Activated naive CD4-positive, alpha-beta T cell treated with anti-CD3 and anti-CD28 coated beads, Interleukin-2, amount 10 ng/mL, durations not matched to agents 7 days and 5 days (primary cell): Measurements from ENCODE around the gene TMCC2.

Experiments used
- CTCF ChIA-PET: fragments of 350-600 bp; sonication (Branson Sonifier 250); formaldehyde crosslinking; loops from one replicate; lab custom pipeline; 2021; ENCODE audit warnings: antibody characterized with exemption; lab: Charles Lee
- DNase-seq: peaks from one replicate; pipeline ENCODE4 v3.0.0-alpha.2; 2020
- H3K27ac Mint-ChIP-seq: one replicate; pipeline ENCODE4 v1.8.0; 2021; ENCODE audit warnings: mild to moderate bottlenecking, moderate library complexity, mixed read lengths
- H3K27me3 Mint-ChIP-seq: one replicate; pipeline ENCODE4 v1.8.0; 2021; ENCODE audit warnings: mild to moderate bottlenecking, mixed read lengths
- H3K36me3 Mint-ChIP-seq: one replicate; pipeline ENCODE4 v1.8.0; 2021; ENCODE audit warnings: mixed read lengths
- H3K4me1 Mint-ChIP-seq: one replicate; pipeline ENCODE4 v1.8.0; 2021; ENCODE audit warnings: mixed read lengths
- H3K4me3 Mint-ChIP-seq: one replicate; pipeline ENCODE4 v1.8.0; 2021; ENCODE audit warnings: mild to moderate bottlenecking, moderate library complexity, mixed read lengths
- H3K9me3 Mint-ChIP-seq: one replicate; pipeline ENCODE4 v1.8.0; 2021; ENCODE audit warnings: mixed read lengths

The TMCC2 gene

DNA sequence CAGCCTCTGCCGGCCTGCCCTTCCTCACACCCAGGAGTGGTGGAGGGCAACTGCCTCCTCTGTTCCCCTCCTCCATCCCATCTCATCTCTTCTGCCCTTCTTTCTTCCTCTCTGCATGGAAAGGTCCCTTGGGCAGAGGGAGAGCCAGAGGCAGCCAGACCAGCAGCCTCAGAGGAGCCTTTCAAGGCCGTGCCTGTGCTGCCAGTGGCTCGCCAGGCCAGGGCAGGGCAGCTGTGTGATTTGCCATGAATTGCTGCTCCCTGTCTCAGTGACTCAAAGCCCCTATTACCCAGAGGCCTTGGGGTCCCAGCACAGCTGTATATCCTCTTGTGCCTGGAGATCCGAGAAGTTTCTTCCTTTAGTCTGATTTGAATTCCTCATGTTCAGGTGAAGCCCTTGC is 21.9 kb downstream of the TMCC2 start:
- no peak for DNase-seq
- H3K4me1 Mint-ChIP-seq = peaks cover 16% of the 10 kb centered on the region
- H3K4me3 Mint-ChIP-seq = no peak overlapping the region
- peaks cover 6% of the 10 kb centered on the region for H3K27me3 Mint-ChIP-seq
- H3K9me3 Mint-ChIP-seq = no peaks in the 10 kb centered on the region
- CTCF ChIA-PET = interaction anchor here (1.4 to 9.4 kb wide), 3 partner anchors 8 to 260 kb away, joined by 3 to 224 read pairs (median 6); partner anchors contain the start of gene TMCC2
- H3K36me3 Mint-ChIP-seq = no peaks in the 10 kb centered on the region
- no peak overlapping the region for H3K27ac Mint-ChIP-seq

DNA sequence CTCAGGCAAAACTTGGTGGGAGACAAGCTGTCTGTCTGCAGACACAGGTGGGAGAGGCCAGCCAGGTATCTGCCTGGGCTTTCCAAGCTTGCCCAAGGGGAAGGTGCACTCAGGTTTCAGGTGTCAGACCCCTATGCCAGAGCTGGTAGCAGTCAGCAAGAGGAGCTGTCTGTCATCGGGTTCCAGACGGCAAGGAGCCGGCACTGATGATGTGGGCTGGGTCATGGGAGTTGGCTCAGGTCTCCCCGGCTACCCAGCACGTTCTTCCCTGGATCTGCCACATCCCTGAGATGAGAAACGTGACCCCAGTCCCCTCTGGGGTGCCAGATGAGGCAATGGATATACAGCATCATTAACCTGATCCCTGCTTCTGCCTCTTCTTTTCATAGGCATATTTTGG is 23.0 kb downstream of the TMCC2 start:
- no peaks in the 10 kb centered on the region for H3K9me3 Mint-ChIP-seq
- no peak for DNase-seq
- no peak overlapping the region for H3K4me3 Mint-ChIP-seq
- H3K4me1 Mint-ChIP-seq = peaks cover 16% of the 10 kb centered on the region
- peaks cover 6% of the 10 kb centered on the region for H3K27me3 Mint-ChIP-seq
- no peaks in the 10 kb centered on the region for H3K36me3 Mint-ChIP-seq
- CTCF ChIA-PET = interaction anchor here (1.2 to 9.4 kb wide), 4 partner anchors 20 to 261 kb away, joined by 3 to 224 read pairs (median 5); partner anchors contain the start of gene TMCC2
- no peak overlapping the region for H3K27ac Mint-ChIP-seq

DNA sequence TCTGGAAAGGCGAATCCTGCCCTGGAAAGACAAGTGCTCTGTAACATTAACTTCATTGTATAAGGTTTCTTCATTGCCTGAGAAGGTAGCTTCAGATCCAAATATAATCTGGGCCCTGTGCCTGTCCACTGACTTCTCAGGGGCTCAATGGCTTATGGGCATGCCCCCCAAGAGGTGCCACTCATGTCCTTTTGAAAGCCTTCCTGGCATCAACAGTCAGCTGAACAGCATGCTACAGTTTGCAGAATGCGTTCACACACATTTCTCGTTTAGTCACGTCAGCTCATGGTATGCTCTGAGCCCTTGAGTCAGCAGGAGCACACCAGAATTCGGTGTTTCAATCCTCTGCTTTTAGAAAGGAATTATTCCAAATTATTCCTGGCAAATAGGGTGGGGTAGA is 23.8 kb downstream of the TMCC2 start:
- no peaks in the 10 kb centered on the region for H3K9me3 Mint-ChIP-seq
- H3K27me3 Mint-ChIP-seq = peaks cover 10% of the 10 kb centered on the region
- no peak overlapping the region for H3K27ac Mint-ChIP-seq
- CTCF ChIA-PET = interaction anchor here (0.7 to 9.4 kb wide), 4 partner anchors 9 to 190 kb away, joined by 3 to 224 read pairs (median 3); partner anchors contain the start of gene TMCC2
- H3K4me3 Mint-ChIP-seq = no peak overlapping the region
- peaks cover 9% of the 10 kb centered on the region for H3K4me1 Mint-ChIP-seq
- no peaks in the 10 kb centered on the region for H3K36me3 Mint-ChIP-seq
- no peak for DNase-seq

DNA sequence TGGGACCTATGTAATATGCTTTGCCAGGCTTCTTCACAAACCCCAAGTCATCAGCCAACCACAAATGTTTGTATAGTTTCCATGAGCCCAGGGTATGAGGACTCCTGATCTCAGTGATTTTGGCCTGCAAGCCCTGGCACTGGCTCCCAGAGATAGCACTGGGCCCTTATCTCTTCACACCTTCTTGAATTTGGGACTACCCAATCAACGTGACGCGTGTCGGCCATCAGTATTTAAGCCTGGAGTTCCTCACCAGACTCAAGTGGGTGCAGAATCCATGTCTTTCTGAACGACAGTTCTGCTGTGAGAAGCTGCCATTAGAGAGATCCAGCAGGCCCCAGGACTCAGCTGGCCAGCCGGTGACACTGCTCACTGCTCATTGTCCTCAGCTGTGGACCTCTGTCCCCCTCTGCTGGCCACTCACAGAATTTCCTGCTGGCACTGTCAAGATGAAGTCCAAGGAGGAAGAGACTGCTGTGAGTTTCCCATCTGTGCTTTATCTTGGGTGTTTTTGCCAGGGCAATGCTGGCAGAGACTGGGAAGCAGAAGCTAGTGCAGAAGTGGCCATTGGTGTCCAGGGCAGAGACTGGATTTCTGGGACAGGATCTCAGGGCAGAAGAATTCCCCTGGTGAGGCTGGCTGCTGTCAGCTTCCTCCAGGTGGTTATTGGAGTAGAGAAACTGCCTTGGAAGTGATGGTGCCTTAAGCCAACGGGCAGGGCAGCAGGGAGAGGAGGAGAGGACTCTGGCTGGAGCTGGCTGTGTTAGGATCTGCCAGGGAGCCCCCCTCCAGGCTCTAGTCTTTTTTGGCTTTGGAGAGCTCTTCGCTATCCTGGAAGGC is 28.4 kb downstream of the TMCC2 start:
- Mint-ChIP-seq H3K4me3 (no peak overlapping the region), H3K27ac (no peak overlapping the region), H3K4me1 (no peaks in the 10 kb centered on the region), H3K36me3 (no peaks in the 10 kb centered on the region), H3K9me3 (no peaks in the 10 kb centered on the region), H3K27me3 (peaks cover 10% of the 10 kb centered on the region)
- CTCF ChIA-PET = interaction anchor here (0.7 to 9.4 kb wide), 41 partner anchors 9 to 464 kb away, joined by 3 to 224 read pairs (median 4); partner anchors contain the start of genes RBBP5 and TMCC2
- peak; percentile 91 for DNase-seq

DNA sequence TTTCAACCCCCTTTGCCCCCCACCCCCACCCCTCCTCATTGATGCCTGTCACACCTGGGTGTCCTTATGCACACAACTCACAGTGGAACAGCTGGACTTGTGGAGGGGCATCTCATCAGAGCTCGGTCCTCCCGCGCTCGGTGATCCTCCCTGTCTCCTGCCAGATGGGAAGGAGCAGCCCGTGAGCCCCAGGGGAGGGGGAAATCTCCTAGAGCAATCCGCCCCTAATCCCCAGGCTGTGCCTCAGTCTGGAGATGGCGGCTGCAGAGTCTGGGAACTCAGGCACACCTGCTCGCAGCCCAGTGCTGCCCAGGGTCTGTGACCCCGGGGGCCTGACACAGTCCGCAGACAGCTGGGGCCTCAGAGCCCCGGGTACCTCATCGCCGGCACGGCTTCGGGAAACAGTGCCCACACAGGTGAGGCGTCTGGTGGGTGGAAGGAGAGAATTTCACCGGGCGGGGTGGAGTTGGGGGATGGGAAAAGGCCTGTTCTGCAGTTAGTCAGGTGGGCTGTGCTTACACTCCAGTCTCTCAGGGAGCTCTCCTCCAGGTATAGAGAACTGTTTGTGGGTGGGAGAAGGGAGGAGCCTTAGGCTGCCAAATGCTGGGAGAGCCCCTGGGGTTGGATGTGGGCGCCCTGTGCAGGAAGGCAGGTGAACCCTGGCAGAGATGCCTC is 29.3 kb downstream of the TMCC2 start:
- no peak for DNase-seq
- Mint-ChIP-seq H3K4me3 (no peak overlapping the region), H3K4me1 (peaks cover 5% of the 10 kb centered on the region), H3K27me3 (peaks cover 18% of the 10 kb centered on the region), H3K27ac (no peak overlapping the region), H3K36me3 (no peaks in the 10 kb centered on the region), H3K9me3 (no peaks in the 10 kb centered on the region)
- CTCF ChIA-PET = interaction anchor here (0.6 to 9.4 kb wide), 33 partner anchors 7 to 694 kb away, joined by 3 to 224 read pairs (median 5); partner anchors contain the start of gene TMCC2

DNA sequence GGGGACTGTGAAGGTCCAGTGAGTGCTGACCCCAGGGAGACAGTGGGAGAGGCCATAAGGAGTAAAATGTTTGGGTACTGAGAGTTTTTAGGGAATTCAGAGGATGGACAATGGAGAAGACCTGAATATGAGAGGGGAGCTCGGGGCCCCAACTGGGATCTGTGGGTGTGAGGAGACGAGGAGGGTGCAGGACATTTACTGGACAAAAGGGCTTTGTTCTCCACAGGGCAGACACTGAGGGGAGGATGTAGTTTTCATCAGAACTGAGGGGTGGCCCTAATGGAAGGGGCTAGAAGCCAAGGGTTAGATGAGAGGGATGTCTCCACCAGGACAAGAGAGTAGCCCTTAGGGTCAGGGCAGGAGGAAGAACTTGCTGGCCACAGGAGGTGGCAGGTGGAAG is 30.0 kb downstream of the TMCC2 start:
- H3K4me3 Mint-ChIP-seq = no peak overlapping the region
- no peak overlapping the region for H3K27ac Mint-ChIP-seq
- DNase-seq = no peak
- H3K27me3 Mint-ChIP-seq = peaks cover 24% of the 10 kb centered on the region
- H3K4me1 Mint-ChIP-seq = peaks cover 9% of the 10 kb centered on the region
- CTCF ChIA-PET = interaction anchor here (0.8 to 9.4 kb wide), 12 partner anchors 8 to 283 kb away, joined by 3 to 224 read pairs (median 14); partner anchors contain the start of gene TMCC2
- no peaks in the 10 kb centered on the region for H3K9me3 Mint-ChIP-seq
- no peaks in the 10 kb centered on the region for H3K36me3 Mint-ChIP-seq

DNA sequence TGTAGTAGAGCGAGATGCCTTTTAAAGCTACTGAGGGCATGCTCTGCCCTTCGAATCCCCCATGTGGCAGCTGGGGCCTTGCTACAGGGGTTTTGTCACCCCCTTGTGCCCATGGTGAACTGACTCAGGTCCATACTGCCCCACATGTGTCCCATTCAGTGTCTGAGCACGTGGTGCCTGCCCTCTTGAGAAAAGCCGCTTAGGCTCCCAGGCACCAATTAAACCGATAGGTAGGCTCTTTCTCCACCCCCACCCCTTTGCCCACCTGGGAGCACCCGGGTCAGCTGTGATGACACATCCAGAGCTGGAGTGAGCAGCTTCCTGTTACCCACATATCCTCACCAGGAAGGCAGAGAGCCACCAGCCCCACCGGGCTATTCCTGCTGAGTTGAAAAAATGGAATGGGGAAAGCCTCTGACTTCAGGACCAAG is 30.5 kb downstream of the TMCC2 start:
- Mint-ChIP-seq H3K36me3 (no peaks in the 10 kb centered on the region), H3K4me3 (no peak overlapping the region), H3K27ac (no peak overlapping the region), H3K9me3 (no peaks in the 10 kb centered on the region), H3K27me3 (peaks cover 28% of the 10 kb centered on the region), H3K4me1 (peaks cover 13% of the 10 kb centered on the region)
- no peak for DNase-seq
- CTCF ChIA-PET = interaction anchor here (0.8 to 9.4 kb wide), 11 partner anchors 9 to 283 kb away, joined by 3 to 224 read pairs (median 5); partner anchors contain the start of gene TMCC2

DNA sequence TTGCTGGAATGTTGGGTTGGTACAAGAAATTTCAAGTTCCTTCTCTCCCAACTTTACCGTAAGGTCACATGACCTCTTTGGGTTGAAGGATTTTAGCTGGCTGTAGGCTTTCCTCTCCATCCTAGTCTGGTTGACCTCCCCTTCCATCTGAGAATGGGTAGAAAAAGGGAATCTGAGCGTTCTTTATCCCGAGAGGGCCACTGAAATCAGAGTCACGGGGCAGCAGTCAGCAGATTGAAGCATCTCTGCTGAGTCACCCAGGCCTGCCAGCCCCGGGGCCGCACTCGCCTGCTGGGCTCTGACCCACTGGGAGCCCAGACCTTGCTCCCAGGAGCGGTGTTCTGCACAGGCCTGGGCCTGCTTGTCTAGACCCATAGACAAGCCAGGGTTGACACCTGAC is 31.0 kb downstream of the TMCC2 start:
- no peaks in the 10 kb centered on the region for H3K9me3 Mint-ChIP-seq
- no peak overlapping the region for H3K4me3 Mint-ChIP-seq
- peaks cover 13% of the 10 kb centered on the region for H3K4me1 Mint-ChIP-seq

DNA sequence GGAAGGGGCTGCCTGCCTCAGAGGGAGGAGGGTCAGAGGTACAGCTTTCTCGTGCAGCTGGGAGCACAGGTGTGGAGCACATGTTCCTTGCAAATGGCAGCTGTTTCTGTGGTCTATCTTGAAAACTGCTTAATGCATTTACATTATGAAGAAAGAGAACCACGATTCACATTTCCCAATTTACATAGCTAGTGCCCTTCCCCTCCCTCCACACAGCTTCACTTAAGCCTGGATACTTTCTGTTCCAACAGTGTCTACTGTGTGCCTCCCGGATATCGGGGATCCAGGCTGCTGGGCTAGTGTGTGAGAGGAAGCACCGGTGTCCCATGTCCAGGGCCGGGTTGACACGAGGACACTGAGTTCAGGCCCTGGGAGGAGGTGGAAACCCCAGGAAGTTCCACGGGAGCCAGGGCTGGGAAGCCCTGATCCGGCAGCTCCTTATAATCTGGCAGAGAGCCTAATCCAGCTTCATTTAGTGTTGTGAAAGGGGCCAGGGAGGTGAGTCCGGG is 31.6 kb downstream of the TMCC2 start:
- Mint-ChIP-seq H3K9me3 (no peaks in the 10 kb centered on the region), H3K27me3 (peaks cover 28% of the 10 kb centered on the region), H3K4me1 (peaks cover 13% of the 10 kb centered on the region), H3K36me3 (no peaks in the 10 kb centered on the region), H3K27ac (no peak overlapping the region), H3K4me3 (no peak overlapping the region)
- CTCF ChIA-PET = interaction anchor here (1.0 to 8.2 kb wide), 8 partner anchors 11 to 284 kb away, joined by 4 to 99 read pairs (median 8); partner anchors contain the start of gene TMCC2
- no peak for DNase-seq

More for the DNA sequence above, 31.0 kb downstream of the TMCC2 start:
- DNase-seq = no peak
- Mint-ChIP-seq H3K36me3 (no peaks in the 10 kb centered on the region), H3K27me3 (peaks cover 28% of the 10 kb centered on the region), H3K27ac (no peak overlapping the region)
- CTCF ChIA-PET = interaction anchor here (1.0 to 9.4 kb wide), 8 partner anchors 9 to 283 kb away, joined by 3 to 224 read pairs (median 14); partner anchors contain the start of gene TMCC2

DNA sequence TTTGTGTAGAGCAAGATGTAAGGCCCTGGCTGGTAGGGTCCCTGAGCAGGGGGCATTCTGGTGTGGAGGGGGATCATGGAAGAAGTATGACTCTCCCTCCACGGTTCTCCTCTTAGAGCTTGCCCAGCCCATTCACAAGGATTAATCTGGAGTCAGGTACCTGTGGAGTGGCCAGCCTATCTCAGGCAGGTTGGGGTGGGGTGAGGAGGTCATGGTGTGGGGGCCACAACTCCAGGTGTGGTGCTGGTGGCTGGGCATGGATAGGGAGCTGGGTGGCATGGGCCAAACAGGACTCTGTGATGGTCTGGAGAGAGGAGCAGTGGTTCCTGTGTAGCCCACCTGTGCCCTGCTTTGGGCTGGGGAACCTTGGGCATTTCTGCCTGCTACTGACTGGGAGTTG is 32.3 kb downstream of the TMCC2 start:
- peaks cover 13% of the 10 kb centered on the region for H3K4me1 Mint-ChIP-seq
- no peaks in the 10 kb centered on the region for H3K36me3 Mint-ChIP-seq
- no peak overlapping the region for H3K4me3 Mint-ChIP-seq
- no peak overlapping the region for H3K27ac Mint-ChIP-seq
- no peaks in the 10 kb centered on the region for H3K9me3 Mint-ChIP-seq
- DNase-seq = no peak
- H3K27me3 Mint-ChIP-seq = peaks cover 28% of the 10 kb centered on the region
- CTCF ChIA-PET = interaction anchor here (0.8 to 8.2 kb wide), 9 partner anchors 11 to 284 kb away, joined by 3 to 99 read pairs (median 7); partner anchors contain the start of gene TMCC2

DNA sequence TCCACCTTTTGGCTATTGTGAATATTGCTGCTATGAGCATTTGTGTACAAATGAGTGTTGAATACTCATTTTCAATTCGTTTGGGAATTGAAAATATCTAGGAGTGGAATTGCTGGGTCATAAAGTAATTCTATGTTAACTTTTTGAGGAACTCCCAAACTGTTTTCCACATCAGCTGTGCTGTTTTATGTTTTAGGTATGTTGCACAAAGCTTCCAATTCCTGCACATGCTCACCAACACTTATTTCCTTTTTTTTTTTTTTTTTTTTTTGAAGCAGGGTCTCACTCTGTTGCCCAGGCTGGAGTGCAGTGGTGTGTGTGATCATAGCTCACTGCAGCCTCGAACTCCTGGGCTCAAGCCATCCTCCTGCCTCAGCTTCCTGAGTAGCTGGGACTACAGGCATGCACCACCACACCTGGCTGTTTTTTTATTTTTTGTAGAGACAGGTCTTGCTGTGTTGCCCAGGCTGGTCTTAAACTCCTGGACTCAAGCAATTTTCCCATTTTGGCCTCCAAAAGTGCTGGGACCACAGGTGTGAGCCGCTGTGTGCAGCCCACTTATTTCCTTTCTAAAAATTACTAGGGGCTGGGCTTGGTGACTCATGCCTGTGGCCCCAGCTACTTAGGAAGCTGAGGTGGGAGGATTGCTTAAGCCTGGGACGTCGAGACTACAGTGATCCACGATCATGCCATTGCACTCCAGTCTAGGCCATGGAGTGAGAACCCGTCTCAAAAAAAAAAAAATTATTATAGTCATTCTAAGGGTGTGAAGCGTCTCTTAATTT is 33.4 kb downstream of the TMCC2 start:
- Mint-ChIP-seq H3K4me3 (no peak overlapping the region), H3K27ac (no peak overlapping the region), H3K36me3 (no peaks in the 10 kb centered on the region), H3K9me3 (no peaks in the 10 kb centered on the region), H3K27me3 (peaks cover 27% of the 10 kb centered on the region), H3K4me1 (peaks cover 13% of the 10 kb centered on the region)
- CTCF ChIA-PET = interaction anchor here (0.6 to 8.2 kb wide), 8 partner anchors 10 to 271 kb away, joined by 3 to 99 read pairs (median 11); partner anchors contain the start of gene TMCC2
- no peak for DNase-seq

DNA sequence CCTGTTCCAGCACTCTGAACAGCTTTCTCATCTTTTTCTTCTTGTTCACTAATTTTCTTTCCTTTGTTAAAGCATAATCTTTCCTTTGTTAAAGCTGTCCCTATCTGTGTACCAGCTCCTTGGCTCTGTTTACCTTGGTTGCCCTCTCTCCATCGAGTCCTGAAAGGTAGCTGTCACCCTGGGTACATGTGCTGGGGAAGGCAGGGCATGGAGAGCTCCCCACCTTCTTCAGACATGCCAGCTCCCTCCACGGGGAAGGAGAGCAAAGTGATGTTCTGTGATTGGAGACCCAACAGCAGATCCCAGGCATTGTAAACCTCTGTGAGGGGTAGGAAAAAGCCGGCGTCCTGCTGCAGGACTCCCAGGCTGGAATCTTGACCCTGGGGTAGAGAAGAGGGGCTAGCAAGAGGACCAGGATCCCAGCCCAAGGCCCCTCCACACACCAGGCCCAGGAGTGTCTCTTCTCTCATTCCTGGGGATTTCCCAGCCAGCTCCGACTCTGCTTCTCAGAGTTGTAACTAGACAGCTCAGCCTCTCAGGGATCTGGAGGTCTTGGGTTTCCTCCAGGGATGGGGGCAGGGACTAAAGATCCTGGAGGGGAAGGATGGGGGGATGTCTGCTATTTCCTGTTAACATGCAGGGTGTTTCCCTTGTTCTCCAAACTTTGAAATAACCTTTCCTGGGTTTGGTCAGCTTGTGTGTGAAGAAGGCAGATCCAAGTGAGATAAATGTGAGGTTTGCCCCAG is 34.4 kb downstream of the TMCC2 start:
- CTCF ChIA-PET = interaction anchor here (0.9 to 5.6 kb wide), 9 partner anchors 8 to 137 kb away, joined by 3 to 31 read pairs (median 3); partner anchors contain the start of gene TMCC2
- no peak overlapping the region for H3K27ac Mint-ChIP-seq
- no peaks in the 10 kb centered on the region for H3K9me3 Mint-ChIP-seq
- H3K4me1 Mint-ChIP-seq = peaks cover 13% of the 10 kb centered on the region
- DNase-seq = no peak
- H3K4me3 Mint-ChIP-seq = no peak overlapping the region
- no peaks in the 10 kb centered on the region for H3K36me3 Mint-ChIP-seq
- H3K27me3 Mint-ChIP-seq = peaks cover 27% of the 10 kb centered on the region
